ENCODE results near the gene WNT7B. TPM values are rescaled to one million over a fixed set of nuclear protein-coding genes. Genes with fewer than 3 reads are reported as not detected.

The WNT7B gene
- total and polyA plus RNA-seq, 2 of the 8 experiments (the other 6 are each of a cell fraction or from before 2014, with no cell fraction given) = 0.14 to 0.24 TPM

- Histone ChIP-seq H3K4me1 (replicated peaks in 1 of 4; ENCODE audit: control insufficient read depth in 3 of 4, insufficient read depth in 4 of 4, low read length in 3 of 4) (peaks cover 0 to 13% (median 11%) of the 10 kb centered on the region in 4 experiments; a peak in 5 of 7 replicates), H3K4me3 (ENCODE audit: extremely low read depth in 1 of 4, insufficient read depth in 2 of 4, low read depth in 3 of 4, low read length in 4 of 4) (no peak overlapping the region), H3K18ac (ENCODE audit: extremely low read depth, low read length) (no peak overlapping the region), H4K8ac (ENCODE audit: extremely low read depth, insufficient read depth, low read length) (no peak overlapping the region; the same call in 1 of the 2 replicates), H2BK20ac (ENCODE audit: low read length) (no peak overlapping the region), H3K9ac (replicated peaks in 1 of 4; ENCODE audit: extremely low read depth in 1 of 4, low read depth in 3 of 4, low read length in 3 of 4) (no peak overlapping the region), H3K9me3 (ENCODE audit: insufficient read depth in 2 of 2, low read depth in 1 of 2, low read length in 1 of 2) (no peaks in the 10 kb centered on the region), H3K14ac (ENCODE audit: insufficient read length) (no peak overlapping the region), H4K91ac (replicated peaks; ENCODE audit: insufficient read length, low read length) (no peak overlapping the region), H3K27me3 (replicated peaks in 1 of 4; ENCODE audit: control insufficient read depth in 3 of 4, extremely low read depth in 1 of 4, insufficient read depth in 3 of 4, low read length in 3 of 4) (peaks cover 0 to 27% (median 25%) of the 10 kb centered on the region in 4 experiments; a peak in 6 of 7 replicates), H2BK5ac (ENCODE audit: low read depth, low read length) (0 out of 2 replicates have a peak overlapping the region, but pooled peaks have one; percentile 35), H2BK15ac (ENCODE audit: low read length) (no peak overlapping the region), H3K79me1 (ENCODE audit: low read depth, low read length) (no peaks in the 10 kb centered on the region), H3K23ac (ENCODE audit: insufficient read length) (no peak overlapping the region), H3K4me2 (ENCODE audit: insufficient read depth in 1 of 2, low read depth in 2 of 2, low read length in 2 of 2) (no peak overlapping the region), H3K23me2 (ENCODE audit: low read depth, low read length) (no peaks in the 10 kb centered on the region), H2AK5ac (ENCODE audit: low read depth, low read length) (no peak overlapping the region), H2BK12ac (ENCODE audit: low read depth, low read length) (no peak overlapping the region), H3K4ac (replicated peaks; ENCODE audit: insufficient read length, low read depth, low read length) (no peak overlapping the region), H2AFZ (ENCODE audit: low read length) (no peak overlapping the region), H2BK120ac (replicated peaks; ENCODE audit: low read depth, low read length) (no peak overlapping the region), H3K36me3 (ENCODE audit: control insufficient read depth in 2 of 4, insufficient read depth in 4 of 4, low read length in 3 of 4) (no peaks in the 10 kb centered on the region), H3K79me2 (ENCODE audit: control insufficient read depth in 1 of 2, insufficient read depth in 2 of 2, low read length in 2 of 2) (no peaks in the 10 kb centered on the region), H3K27ac (ENCODE audit: low read depth, low read length) (no peak overlapping the region), H4K20me1 (replicated peaks in 1 of 2; ENCODE audit: control insufficient read depth in 1 of 2, insufficient read depth in 2 of 2, low read length in 2 of 2) (peaks cover 2 to 7% of the 10 kb centered on the region in 2 experiments), H3K56ac (replicated peaks; ENCODE audit: insufficient read length, low read depth, low read length) (no peak overlapping the region), H4K5ac (ENCODE audit: insufficient read length, low read depth, low read length) (no peak overlapping the region)
- DNase-seq (ENCODE audit: low read depth in 1 of 2, low spot score in 2 of 2) = no peak
- 91% methylated on average over 27 of the region's 27 CpGs; no CpG with 5 or more reads in 1 of the 2 experiments for WGBS, 2 experiments (ENCODE audit: extremely low coverage in 1 of 2, insufficient coverage in 1 of 2, insufficient read length in 1 of 2, insufficient replicate concordance in 2 of 2, low coverage in 1 of 2, low lambda C conversion rate in 2 of 2, missing lambda C conversion rate in 1 of 2)
- no peak for FAIRE-seq
- ChIA-PET CTCF (ENCODE audit: partially characterized antibody) (interaction anchor here (1.1 to 1.8 kb wide), 2 partner anchors 20 to 85 kb away, joined by 3 to 13 read pairs; no protein-coding TSS in a partner anchor), POLR2A (ENCODE audit: partially characterized antibody) (no interaction called here)
- TF ChIP-seq GTF2F1 (IDR thresholded peaks at IDR 0.05; ENCODE audit: borderline replicate concordance, low read depth, low read length) (no peak), CTCF (IDR thresholded peaks at IDR 0.05; ENCODE audit: control extremely low read depth in 1 of 3, insufficient read depth in 1 of 3, low read depth in 1 of 3, low read length in 3 of 3) (no peak), ZNF274 (IDR thresholded peaks at IDR 0.05; ENCODE audit: borderline replicate concordance, extremely low read depth, low read length) (no peak), RNF2 (IDR thresholded peaks at IDR 0.05; ENCODE audit: borderline replicate concordance, low read depth, low read length, missing control alignments, poor library complexity, severe bottlenecking) (no peak), POU5F1 (IDR thresholded peaks at IDR 0.05; ENCODE audit: low read depth, low read length) (no peak), USF2 (IDR thresholded peaks at IDR 0.05; ENCODE audit: low read length) (no peak), TAF1 (IDR thresholded peaks at IDR 0.05; ENCODE audit: low read depth, low read length) (no peak), CREB1 (IDR thresholded peaks at IDR 0.05) (no peak)
Observed at GRCh38 chr22:45884201-45885062, 92.5 kb downstream of the WNT7B start.
